ENCODE data around the gene SLC35F3. TPM values are rescaled to one million over a fixed set of nuclear protein-coding genes. Genes with fewer than 3 reads are reported as not detected.
"Not testable (repeated sequence)": the region's sequence is repeated elsewhere in the genome, so short reads cannot be mapped to it uniquely, and the experiment has no call there.

Gene SLC35F3
- polyA plus RNA-seq, 4 donors: 0.07 to 0.46 TPM; not detected in 2

DNA sequence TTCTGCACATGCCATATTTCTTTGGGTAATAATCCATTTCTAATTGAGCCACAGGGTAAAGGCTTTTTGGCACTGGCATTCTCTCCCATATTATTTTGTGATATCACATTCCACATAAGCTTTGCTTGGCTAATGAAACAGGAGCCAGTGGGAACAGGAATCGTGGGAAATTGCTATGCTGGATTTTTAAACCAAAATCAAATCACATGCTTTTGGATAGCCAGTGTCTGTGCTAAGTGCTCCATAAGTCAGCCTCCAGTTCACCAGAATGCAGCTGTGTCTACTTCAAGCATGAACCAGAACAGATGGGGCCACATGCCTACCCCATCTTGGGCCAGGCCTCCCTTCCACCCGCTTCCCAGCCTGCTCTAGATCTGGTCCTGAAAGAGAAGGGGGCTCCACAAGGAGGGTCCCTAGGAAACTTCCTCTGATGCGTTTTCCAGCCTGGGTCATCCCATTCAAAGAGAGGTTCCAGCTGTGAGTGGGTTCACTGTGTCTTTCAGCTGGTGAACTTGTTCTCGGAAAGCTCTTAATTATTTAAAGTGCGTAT lies 337.5 kb downstream of the SLC35F3 start:
- Histone ChIP-seq H3K4me3 (ENCODE audit: low read depth in 1 of 3, low read length in 3 of 3) (no peak overlapping the region), H3K4me1 (ENCODE audit: control insufficient read depth in 3 of 3, insufficient read depth in 2 of 3, low read depth in 1 of 3, low read length in 2 of 3) (no peaks in the 10 kb centered on the region), H3K36me3 (ENCODE audit: control insufficient read depth in 3 of 3, insufficient read depth in 2 of 3, low read depth in 1 of 3, low read length in 3 of 3) (no peaks in the 10 kb centered on the region), H3K27me3 (ENCODE audit: control insufficient read depth in 3 of 3, insufficient read depth in 3 of 3, low read length in 3 of 3) (no peaks in the 10 kb centered on the region), H3K27ac (ENCODE audit: low read depth in 1 of 3, low read length in 2 of 3) (no peak overlapping the region), H3K9me3 (ENCODE audit: control insufficient read depth in 2 of 2, insufficient read depth in 1 of 2, low read depth in 1 of 2, low read length in 1 of 2) (no peaks in the 10 kb centered on the region)
- DNase-seq (no peak), FAIRE-seq (no peak)
- 91 to 95% (median 92%) methylated on average over 5 of the region's 5 CpGs for WGBS, 3 donors

DNA sequence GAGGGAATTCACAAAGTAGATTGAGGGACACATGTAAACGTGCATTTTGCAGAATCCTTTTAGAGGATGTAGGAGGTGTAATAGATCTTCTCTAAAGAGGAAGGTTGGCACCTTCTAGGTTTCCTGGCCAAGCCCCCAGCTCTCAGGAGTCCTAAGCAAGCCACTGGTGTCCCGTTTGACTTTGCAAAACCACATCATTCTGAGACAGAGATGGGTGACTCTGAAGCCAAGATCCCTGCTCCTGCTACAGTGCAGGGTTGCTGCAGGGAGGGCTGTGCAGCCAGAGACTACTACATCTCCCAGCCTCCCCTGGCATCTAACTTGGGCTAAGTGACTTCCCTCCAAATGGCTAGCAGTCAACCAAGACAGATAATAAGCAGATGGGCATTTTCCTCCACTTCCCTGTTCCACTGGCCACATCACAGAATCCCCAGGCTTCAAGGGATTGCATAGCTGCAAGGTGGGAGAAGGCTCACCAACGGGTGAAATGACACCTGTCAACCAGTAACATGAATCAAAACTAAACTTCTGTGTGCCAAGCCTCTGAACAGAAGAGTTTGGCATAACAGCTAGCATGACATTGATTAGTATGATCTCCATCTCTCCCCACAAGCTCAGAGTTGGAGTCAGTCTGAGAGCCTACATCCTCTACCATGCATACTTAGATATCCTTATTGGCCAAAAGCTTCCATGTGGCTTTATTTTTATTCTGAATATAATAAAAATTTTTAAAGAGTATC lies 339.2 kb downstream of the SLC35F3 start:
- Histone ChIP-seq H3K9me3 (ENCODE audit: control insufficient read depth in 2 of 2, insufficient read depth in 1 of 2, low read depth in 1 of 2, low read length in 1 of 2) (peaks cover 0 to 6% of the 10 kb centered on the region in 2 donors), H3K36me3 (ENCODE audit: control insufficient read depth in 3 of 3, insufficient read depth in 2 of 3, low read depth in 1 of 3, low read length in 3 of 3) (no peaks in the 10 kb centered on the region), H3K4me1 (ENCODE audit: control insufficient read depth in 3 of 3, insufficient read depth in 2 of 3, low read depth in 1 of 3, low read length in 2 of 3) (no peaks in the 10 kb centered on the region), H3K4me3 (ENCODE audit: low read depth in 1 of 3, low read length in 3 of 3) (no peak overlapping the region), H3K27me3 (ENCODE audit: control insufficient read depth in 3 of 3, insufficient read depth in 3 of 3, low read length in 3 of 3) (no peaks in the 10 kb centered on the region), H3K27ac (ENCODE audit: low read depth in 1 of 3, low read length in 2 of 3) (no peak overlapping the region)
- 46 to 58% (median 56%) methylated on average over 3 of the region's 3 CpGs for WGBS, 3 donors
- FAIRE-seq (no peak), DNase-seq (no peak)

DNA sequence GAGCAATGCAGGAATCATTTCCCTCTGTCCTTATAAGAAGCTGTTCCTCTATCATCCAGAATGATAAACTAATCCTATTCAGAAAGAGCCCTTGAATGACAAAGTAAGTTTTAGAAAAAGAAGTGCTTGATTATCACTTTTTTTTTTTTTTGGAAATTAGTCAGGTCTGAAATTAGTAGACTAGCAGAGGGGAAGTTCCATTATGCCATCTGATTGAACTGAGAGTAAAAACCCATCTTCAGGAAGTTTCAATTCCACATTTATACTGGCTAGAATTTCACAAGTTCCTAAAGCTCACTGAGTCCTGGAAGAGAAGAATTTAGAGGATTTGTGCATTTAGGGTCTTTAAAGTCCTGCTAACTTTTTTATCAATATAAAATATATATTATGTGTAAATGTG lies 340.0 kb downstream of the SLC35F3 start:
- H3K4me1 ChIP-seq (ENCODE audit: control insufficient read depth in 3 of 3, insufficient read depth in 2 of 3, low read depth in 1 of 3, low read length in 2 of 3): no peaks in the 10 kb centered on the region
- FAIRE-seq (no peak), DNase-seq (no peak)
- no peaks in the 10 kb centered on the region for H3K27me3 ChIP-seq (ENCODE audit: control insufficient read depth in 3 of 3, insufficient read depth in 3 of 3, low read length in 3 of 3)
- H3K36me3 ChIP-seq (ENCODE audit: control insufficient read depth in 3 of 3, insufficient read depth in 2 of 3, low read depth in 1 of 3, low read length in 3 of 3): no peaks in the 10 kb centered on the region
- H3K9me3 ChIP-seq (ENCODE audit: control insufficient read depth in 2 of 2, insufficient read depth in 1 of 2, low read depth in 1 of 2, low read length in 1 of 2): peaks cover 0 to 6% of the 10 kb centered on the region in 2 donors
- no peak overlapping the region for H3K4me3 ChIP-seq (ENCODE audit: low read depth in 1 of 3, low read length in 3 of 3)
- H3K27ac ChIP-seq (ENCODE audit: low read depth in 1 of 3, low read length in 2 of 3): no peak overlapping the region

DNA sequence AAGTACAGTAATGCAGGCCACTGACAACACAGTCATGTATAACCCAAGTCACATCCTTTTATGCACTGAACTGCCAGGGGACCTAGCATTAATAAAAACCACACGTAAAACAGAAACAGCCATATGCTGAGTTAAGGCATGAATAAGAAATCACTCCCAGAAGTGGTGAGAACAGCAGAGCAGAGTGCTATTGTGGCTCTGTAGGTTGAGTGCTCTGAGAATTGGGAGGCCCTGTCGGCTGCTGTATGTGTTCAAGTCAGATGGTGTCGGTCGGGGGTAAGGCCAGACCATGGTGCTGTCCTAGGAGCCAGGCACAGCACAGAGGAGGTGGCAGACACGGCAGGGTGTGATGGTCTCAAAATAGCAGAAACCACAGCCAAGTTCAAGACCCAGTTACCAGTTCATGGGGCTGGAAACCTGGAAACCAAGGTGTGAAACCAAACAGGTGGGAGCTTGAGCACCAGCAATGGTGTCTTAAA lies 342.2 kb downstream of the SLC35F3 start:
- Histone ChIP-seq H3K9me3 (ENCODE audit: control insufficient read depth in 2 of 2, insufficient read depth in 1 of 2, low read depth in 1 of 2, low read length in 1 of 2) (peaks cover 0 to 6% of the 10 kb centered on the region in 2 donors), H3K4me1 (ENCODE audit: control insufficient read depth in 3 of 3, insufficient read depth in 2 of 3, low read depth in 1 of 3, low read length in 2 of 3) (no peaks in the 10 kb centered on the region), H3K27ac (ENCODE audit: low read depth in 1 of 3, low read length in 2 of 3) (no peak overlapping the region), H3K27me3 (ENCODE audit: control insufficient read depth in 3 of 3, insufficient read depth in 3 of 3, low read length in 3 of 3) (no peaks in the 10 kb centered on the region), H3K36me3 (ENCODE audit: control insufficient read depth in 3 of 3, insufficient read depth in 2 of 3, low read depth in 1 of 3, low read length in 3 of 3) (no peaks in the 10 kb centered on the region), H3K4me3 (ENCODE audit: low read depth in 1 of 3, low read length in 3 of 3) (no peak overlapping the region)
- 69 to 81% (median 78%) methylated on average over 5 of the region's 5 CpGs for WGBS, 3 donors
- FAIRE-seq (no peak), DNase-seq (no peak)

DNA sequence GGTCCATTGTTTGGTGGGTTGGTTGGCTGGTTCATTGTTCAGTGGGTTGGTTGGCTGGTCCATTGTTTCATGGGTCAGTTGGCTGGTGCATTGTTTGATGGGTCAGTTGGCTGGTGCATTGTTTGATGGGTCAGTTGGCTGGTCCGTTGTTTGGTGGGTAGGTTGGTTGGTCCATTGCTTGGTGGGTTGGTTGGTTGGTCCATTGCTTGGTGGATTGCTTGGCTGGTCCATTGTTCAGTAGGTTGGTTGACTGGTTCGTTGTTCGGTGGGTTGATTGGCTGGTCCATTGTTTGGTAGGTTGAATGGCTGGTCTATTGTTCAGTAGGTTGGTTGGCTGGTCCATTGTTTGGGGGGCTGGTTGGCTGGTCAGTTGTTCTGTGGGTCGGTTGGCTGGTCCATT lies 343.3 kb downstream of the SLC35F3 start:
- H3K27ac ChIP-seq (ENCODE audit: low read depth in 1 of 3, low read length in 2 of 3); H3K4me3 ChIP-seq (ENCODE audit: low read depth in 1 of 3, low read length in 3 of 3); H3K9me3 ChIP-seq (ENCODE audit: control insufficient read depth in 2 of 2, insufficient read depth in 1 of 2, low read depth in 1 of 2, low read length in 1 of 2); H3K27me3 ChIP-seq (ENCODE audit: control insufficient read depth in 3 of 3, insufficient read depth in 3 of 3, low read length in 3 of 3); H3K4me1 ChIP-seq (ENCODE audit: control insufficient read depth in 3 of 3, insufficient read depth in 2 of 3, low read depth in 1 of 3, low read length in 2 of 3); FAIRE-seq; H3K36me3 ChIP-seq (ENCODE audit: control insufficient read depth in 3 of 3, insufficient read depth in 2 of 3, low read depth in 1 of 3, low read length in 3 of 3); DNase-seq: not testable (repeated sequence)
- 86 to 93% (median 90%) methylated on average over 4 of the region's 4 CpGs for WGBS, 3 donors

DNA sequence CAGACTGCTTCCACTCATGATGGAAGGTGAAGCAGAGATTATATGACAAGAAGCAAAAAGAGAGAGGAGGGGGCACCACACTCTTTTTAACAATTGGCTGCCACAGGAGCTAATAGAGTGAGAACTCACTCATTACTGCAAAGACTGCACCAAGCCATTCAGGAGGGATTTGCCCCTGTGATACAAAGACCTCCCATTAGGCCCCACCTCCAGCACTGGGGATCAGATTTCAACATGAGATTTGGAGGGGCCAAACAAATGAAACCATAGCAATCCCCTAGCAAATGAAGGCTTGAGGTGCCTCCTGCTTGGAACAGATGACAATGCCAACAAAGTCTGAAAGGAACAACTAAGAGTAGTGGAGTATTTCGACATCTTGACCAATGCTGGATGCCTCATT lies 346.3 kb downstream of the SLC35F3 start:
- FAIRE-seq: no peak

DNA sequence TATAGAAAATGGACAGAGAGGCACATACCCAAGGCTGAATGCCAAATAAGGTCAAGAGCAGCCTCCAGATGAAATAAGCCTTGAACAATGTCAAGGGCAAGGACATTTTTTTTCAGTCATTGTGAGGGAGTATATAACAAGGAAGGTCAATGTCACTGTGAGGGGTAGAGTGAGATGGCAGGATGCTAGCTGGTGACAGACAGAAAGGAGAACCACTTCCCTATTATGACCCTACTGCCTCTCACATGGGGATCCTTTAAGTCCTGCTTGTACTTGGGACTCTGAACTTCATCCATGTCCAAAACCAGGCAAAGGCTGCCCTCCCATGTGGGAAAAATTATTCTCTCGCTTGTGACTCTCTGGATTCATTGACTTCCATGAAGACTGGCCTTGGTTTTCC lies 349.3 kb downstream of the SLC35F3 start:
- Histone ChIP-seq H3K27ac (ENCODE audit: low read depth in 1 of 3, low read length in 2 of 3) (no peak overlapping the region), H3K4me1 (ENCODE audit: control insufficient read depth in 3 of 3, insufficient read depth in 2 of 3, low read depth in 1 of 3, low read length in 2 of 3) (no peaks in the 10 kb centered on the region), H3K36me3 (ENCODE audit: control insufficient read depth in 3 of 3, insufficient read depth in 2 of 3, low read depth in 1 of 3, low read length in 3 of 3) (no peaks in the 10 kb centered on the region), H3K9me3 (ENCODE audit: control insufficient read depth in 2 of 2, insufficient read depth in 1 of 2, low read depth in 1 of 2, low read length in 1 of 2) (peaks cover 0 to 5% of the 10 kb centered on the region in 2 donors), H3K27me3 (ENCODE audit: control insufficient read depth in 3 of 3, insufficient read depth in 3 of 3, low read length in 3 of 3) (peaks cover 0 to 2% (median 0%) of the 10 kb centered on the region in 3 donors), H3K4me3 (ENCODE audit: low read depth in 1 of 3, low read length in 3 of 3) (no peak overlapping the region)
- FAIRE-seq: no peak
- no peak for DNase-seq
- whole genome bisulfite sequencing, 3 donors: 65 to 86% (median 86%) methylated on average over 1 of the region's 1 CpG

More for the DNA sequence above, 346.3 kb downstream of the SLC35F3 start:
- H3K36me3 ChIP-seq (ENCODE audit: control insufficient read depth in 3 of 3, insufficient read depth in 2 of 3, low read depth in 1 of 3, low read length in 3 of 3): no peaks in the 10 kb centered on the region
- H3K27me3 ChIP-seq (ENCODE audit: control insufficient read depth in 3 of 3, insufficient read depth in 3 of 3, low read length in 3 of 3): no peaks in the 10 kb centered on the region
- no peak for DNase-seq
- peaks cover 0 to 6% of the 10 kb centered on the region in 2 donors for H3K9me3 ChIP-seq (ENCODE audit: control insufficient read depth in 2 of 2, insufficient read depth in 1 of 2, low read depth in 1 of 2, low read length in 1 of 2)
- 30 to 61% (median 31%) methylated on average over 1 of the region's 1 CpG for WGBS, 3 donors
- no peak overlapping the region for H3K4me3 ChIP-seq (ENCODE audit: low read depth in 1 of 3, low read length in 3 of 3)
- H3K27ac ChIP-seq (ENCODE audit: low read depth in 1 of 3, low read length in 2 of 3): no peak overlapping the region
- no peaks in the 10 kb centered on the region for H3K4me1 ChIP-seq (ENCODE audit: control insufficient read depth in 3 of 3, insufficient read depth in 2 of 3, low read depth in 1 of 3, low read length in 2 of 3)

DNA sequence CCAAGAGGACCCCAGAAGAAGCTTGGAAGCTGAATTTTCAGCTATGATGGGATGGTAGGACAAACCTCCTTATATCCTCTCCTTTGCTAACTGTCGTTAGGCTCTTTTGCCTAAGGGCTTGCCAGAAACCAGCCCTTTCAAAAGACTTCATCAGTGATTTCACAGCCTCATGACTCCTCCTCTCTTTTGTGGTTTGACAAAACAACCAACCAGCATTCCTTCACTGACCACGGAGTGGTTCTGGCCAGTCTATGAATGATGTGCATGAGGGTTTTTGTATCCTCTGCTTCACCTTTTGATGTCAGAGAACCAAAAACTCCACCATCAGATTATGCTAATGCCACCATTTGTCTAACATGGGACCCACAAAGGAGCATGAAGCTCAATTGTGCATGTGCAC lies 351.9 kb downstream of the SLC35F3 start:
- 64 to 68% (median 67%) methylated on average over 2 of the region's 2 CpGs for WGBS, 3 donors
- H3K4me1 ChIP-seq (ENCODE audit: control insufficient read depth in 3 of 3, insufficient read depth in 2 of 3, low read depth in 1 of 3, low read length in 2 of 3): no peaks in the 10 kb centered on the region
- DNase-seq: no peak
- no peak overlapping the region for H3K4me3 ChIP-seq (ENCODE audit: low read depth in 1 of 3, low read length in 3 of 3)
- H3K27me3 ChIP-seq (ENCODE audit: control insufficient read depth in 3 of 3, insufficient read depth in 3 of 3, low read length in 3 of 3): peaks cover 0 to 3% (median 2%) of the 10 kb centered on the region in 3 donors
- H3K9me3 ChIP-seq (ENCODE audit: control insufficient read depth in 2 of 2, insufficient read depth in 1 of 2, low read depth in 1 of 2, low read length in 1 of 2): peaks cover 0 to 5% of the 10 kb centered on the region in 2 donors
- FAIRE-seq: no peak
- H3K27ac ChIP-seq (ENCODE audit: low read depth in 1 of 3, low read length in 2 of 3): no peak overlapping the region
- H3K36me3 ChIP-seq (ENCODE audit: control insufficient read depth in 3 of 3, insufficient read depth in 2 of 3, low read depth in 1 of 3, low read length in 3 of 3): no peaks in the 10 kb centered on the region
